Tibial artery (tissue), 4 donors: ENCODE data around the gene CTNNA2.

Source experiments
- DNase-seq, 2 donors: peaks; one replicate each; pipeline ENCODE4 v3.0.0-alpha.2; 2019
- H3K27ac ChIP-seq, 2 donors: fragments of 200-600 bp; sonication (generic) in 1 of 2; 1 replicate in 1 of 2; 2 replicates in 1 of 2; pipeline ENCODE4 v1.5.1; 2018 to 2019; ENCODE audit warnings: mild to moderate bottlenecking in 1 of 2
- H3K27me3 ChIP-seq, 2 donors: fragments of 200-600 bp; sonication (generic) in 1 of 2; one replicate each; pipeline versions ENCODE4 v1.5.1 to v1.6.0; 2016 to 2019
- H3K36me3 ChIP-seq, 3 donors: fragments of 200-600 bp; sonication (generic) in 2 of 3; one replicate each; pipeline ENCODE4 v1.5.1; 2016 to 2019; ENCODE audit warnings: mild to moderate bottlenecking in 2 of 3
- H3K4me1 ChIP-seq, 4 donors: fragments of 200-600 bp; sonication (generic) in 2 of 4; 1 replicate in 3 of 4; 2 replicates in 1 of 4; pipeline ENCODE4 v1.5.1; 2016 to 2019
- H3K4me3 ChIP-seq, 2 donors: fragments of 200-600 bp; sonication (generic) in 1 of 2; 1 replicate in 1 of 2; 2 replicates in 1 of 2; pipeline ENCODE4 v1.5.1; 2018 to 2019; ENCODE audit warnings: mild to moderate bottlenecking in 2 of 2
- H3K9me3 ChIP-seq, 3 donors: fragments of 200-600 bp; sonication (generic) in 1 of 3; one replicate each; pipeline ENCODE4 v1.5.1; 2016 to 2019
- CTCF ChIP-seq, 2 experiments: fragments of 200-600 bp in 1 of 2; fragments of 450-650 bp in 1 of 2; IDR thresholded peaks; one replicate each; pipeline ENCODE4 v1.5.1; 2017 to 2019; ENCODE audit warnings: antibody characterized with exemption in 2 of 2, mild to moderate bottlenecking in 1 of 2, moderate library complexity in 1 of 2
- intact Hi-C: fragments of 100-400 bp; cut with DNase I; formaldehyde crosslinking; loops from one replicate; pipeline ENCODE4 v1.15.0; 2023; ENCODE audit warnings: low total_unique reads

CTNNA2 gene

GRCh38 chr2:79638954-79639353 lies 126.1 kb downstream of the CTNNA2 start:
- H3K27ac ChIP-seq: no peak overlapping the region
- TF ChIP-seq CTCF (IDR thresholded peaks at IDR 0.05): no peak
- H3K27me3 ChIP-seq: no peaks in the 10 kb centered on the region
- intact Hi-C loops: no loop called here
- H3K4me3 ChIP-seq: no peak overlapping the region
- DNase-seq: no peak
- no peaks in the 10 kb centered on the region for H3K36me3 ChIP-seq
- H3K4me1 ChIP-seq: no peaks in the 10 kb centered on the region
- H3K9me3 ChIP-seq: no peaks in the 10 kb centered on the region

- H3K27ac ChIP-seq: no peak overlapping the region
- intact Hi-C loops: no loop called here
- H3K4me3 ChIP-seq: no peak overlapping the region
- H3K36me3 ChIP-seq: no peaks in the 10 kb centered on the region
- DNase-seq: no peak
- H3K9me3 ChIP-seq: no peaks in the 10 kb centered on the region
- H3K4me1 ChIP-seq: no peaks in the 10 kb centered on the region
- H3K27me3 ChIP-seq: no peaks in the 10 kb centered on the region
- TF ChIP-seq CTCF (IDR thresholded peaks at IDR 0.05): no peak
Observed at GRCh38 chr2:79640001-79640400, 127.2 kb downstream of the CTNNA2 start.

- H3K4me1 ChIP-seq: no peaks in the 10 kb centered on the region
Observed at GRCh38 chr2:79649531-79649930, 136.7 kb downstream of the CTNNA2 start.

GRCh38 chr2:79660557-79660956 lies 147.7 kb downstream of the CTNNA2 start:
- H3K9me3 ChIP-seq: no peaks in the 10 kb centered on the region
- no peaks in the 10 kb centered on the region for H3K36me3 ChIP-seq
- TF ChIP-seq CTCF (IDR thresholded peaks at IDR 0.05): no peak
- H3K27me3 ChIP-seq: no peaks in the 10 kb centered on the region
- no peaks in the 10 kb centered on the region for H3K4me1 ChIP-seq
- H3K4me3 ChIP-seq: no peak overlapping the region
- intact Hi-C loops: no loop called here
- no peak for DNase-seq
- H3K27ac ChIP-seq: no peak overlapping the region

More at GRCh38 chr2:79649531-79649930, 136.7 kb downstream of the CTNNA2 start:
- Histone ChIP-seq H3K27me3 (no peaks in the 10 kb centered on the region), H3K36me3 (no peaks in the 10 kb centered on the region), H3K27ac (no peak overlapping the region), H3K9me3 (no peaks in the 10 kb centered on the region), H3K4me3 (no peak overlapping the region)
- intact Hi-C loops: no loop called here
- no peak for DNase-seq
- TF ChIP-seq CTCF (IDR thresholded peaks at IDR 0.05): no peak

GRCh38 chr2:79665091-79665490 lies 152.2 kb downstream of the CTNNA2 start:
- DNase-seq: no peak
- no peaks in the 10 kb centered on the region for H3K9me3 ChIP-seq
- TF ChIP-seq CTCF (IDR thresholded peaks at IDR 0.05): no peak
- intact Hi-C loops: no loop called here
- no peaks in the 10 kb centered on the region for H3K4me1 ChIP-seq
- H3K4me3 ChIP-seq: no peak overlapping the region
- H3K27me3 ChIP-seq: no peaks in the 10 kb centered on the region
- H3K36me3 ChIP-seq: no peaks in the 10 kb centered on the region
- H3K27ac ChIP-seq: no peak overlapping the region

GRCh38 chr2:79666430-79666829 lies 153.6 kb downstream of the CTNNA2 start:
- Histone ChIP-seq H3K36me3 (no peaks in the 10 kb centered on the region), H3K9me3 (no peaks in the 10 kb centered on the region), H3K4me1 (no peaks in the 10 kb centered on the region), H3K4me3 (no peak overlapping the region), H3K27me3 (no peaks in the 10 kb centered on the region), H3K27ac (no peak overlapping the region)
- no peak for DNase-seq
- no peak for TF ChIP-seq CTCF (IDR thresholded peaks at IDR 0.05)
- intact Hi-C loops: no loop called here
